K562 treated with DMSO at 1 percent for 48 hours (cell line): ENCODE results near the gene ADNP2. TPM values are rescaled to one million over a fixed set of nuclear protein-coding genes. Genes with fewer than 3 reads are reported as not detected.

ENCODE experiments used
- total RNA-seq: library from RNA; unstranded; fragments of 300-600 nt; gene quantifications from 2 replicates; pipeline ENCODE4 v1.2.3, GENCODE V29; 2022; ENCODE audit warnings: low replicate concordance; ENCODE audit errors: extremely low read depth

The ADNP2 gene, protein sequence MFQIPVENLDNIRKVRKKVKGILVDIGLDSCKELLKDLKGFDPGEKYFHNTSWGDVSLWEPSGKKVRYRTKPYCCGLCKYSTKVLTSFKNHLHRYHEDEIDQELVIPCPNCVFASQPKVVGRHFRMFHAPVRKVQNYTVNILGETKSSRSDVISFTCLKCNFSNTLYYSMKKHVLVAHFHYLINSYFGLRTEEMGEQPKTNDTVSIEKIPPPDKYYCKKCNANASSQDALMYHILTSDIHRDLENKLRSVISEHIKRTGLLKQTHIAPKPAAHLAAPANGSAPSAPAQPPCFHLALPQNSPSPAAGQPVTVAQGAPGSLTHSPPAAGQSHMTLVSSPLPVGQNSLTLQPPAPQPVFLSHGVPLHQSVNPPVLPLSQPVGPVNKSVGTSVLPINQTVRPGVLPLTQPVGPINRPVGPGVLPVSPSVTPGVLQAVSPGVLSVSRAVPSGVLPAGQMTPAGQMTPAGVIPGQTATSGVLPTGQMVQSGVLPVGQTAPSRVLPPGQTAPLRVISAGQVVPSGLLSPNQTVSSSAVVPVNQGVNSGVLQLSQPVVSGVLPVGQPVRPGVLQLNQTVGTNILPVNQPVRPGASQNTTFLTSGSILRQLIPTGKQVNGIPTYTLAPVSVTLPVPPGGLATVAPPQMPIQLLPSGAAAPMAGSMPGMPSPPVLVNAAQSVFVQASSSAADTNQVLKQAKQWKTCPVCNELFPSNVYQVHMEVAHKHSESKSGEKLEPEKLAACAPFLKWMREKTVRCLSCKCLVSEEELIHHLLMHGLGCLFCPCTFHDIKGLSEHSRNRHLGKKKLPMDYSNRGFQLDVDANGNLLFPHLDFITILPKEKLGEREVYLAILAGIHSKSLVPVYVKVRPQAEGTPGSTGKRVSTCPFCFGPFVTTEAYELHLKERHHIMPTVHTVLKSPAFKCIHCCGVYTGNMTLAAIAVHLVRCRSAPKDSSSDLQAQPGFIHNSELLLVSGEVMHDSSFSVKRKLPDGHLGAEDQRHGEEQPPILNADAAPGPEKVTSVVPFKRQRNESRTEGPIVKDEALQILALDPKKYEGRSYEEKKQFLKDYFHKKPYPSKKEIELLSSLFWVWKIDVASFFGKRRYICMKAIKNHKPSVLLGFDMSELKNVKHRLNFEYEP
- not detected in 2 replicates for total RNA-seq

DNA sequence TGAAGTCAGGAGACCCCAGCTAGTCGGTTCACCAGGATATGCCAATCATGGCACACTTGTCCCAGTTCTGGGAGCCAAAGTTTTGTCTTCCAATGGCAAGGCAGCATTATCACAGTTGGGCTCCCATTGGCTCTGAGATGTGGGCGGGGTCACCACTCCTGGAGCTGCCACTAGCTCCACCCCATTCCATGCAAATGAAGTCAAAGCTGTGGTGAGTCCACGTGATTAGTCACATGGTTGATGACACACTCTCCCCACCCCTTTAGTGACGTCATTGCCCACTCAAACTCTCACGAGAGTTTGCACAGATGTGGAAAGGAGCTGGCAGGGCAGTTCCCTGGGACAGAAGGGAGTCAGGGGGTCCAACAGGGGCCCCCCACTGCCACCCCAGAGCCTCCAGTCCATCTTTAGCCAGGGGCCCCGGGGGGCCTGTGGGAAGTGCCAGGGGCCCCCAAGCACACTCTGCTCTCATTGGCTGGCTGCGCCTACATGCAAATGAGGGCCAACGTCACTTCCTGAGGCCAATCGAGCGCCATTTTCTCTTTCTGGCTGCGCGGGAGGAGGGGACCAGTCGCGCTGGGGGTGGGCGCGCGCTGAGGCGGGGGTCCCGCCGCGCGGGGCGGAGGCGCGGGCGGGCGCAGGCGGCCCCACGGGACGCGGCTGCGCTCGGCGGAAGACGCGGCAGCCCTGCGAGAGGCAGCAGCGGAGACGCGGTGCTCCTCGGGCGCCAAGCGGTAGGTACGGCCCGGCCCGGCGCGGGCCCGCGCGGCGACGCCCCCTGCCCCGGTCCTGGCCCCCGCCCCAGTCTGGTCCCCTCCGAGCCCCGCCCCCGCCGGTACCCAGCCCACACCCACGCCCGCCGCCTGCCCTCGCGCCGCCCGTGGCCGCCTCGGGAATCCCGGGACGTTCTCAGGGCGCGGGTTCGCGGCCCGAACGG lies at the start of gene ADNP2:
Gene ADNP2 (plus strand): TSS at position 524 of the 937 bp plus-strand sequence. CDS start 8,281 bp downstream, outside the sequence.

Other genes with a start within 250 kb of the ADNP2 start
- gene SLC66A2, start 157.6 kb upstream of the ADNP2 start, total RNA-seq = not detected in 2 replicates
- gene HSBP1L1, start 144.6 kb upstream of the ADNP2 start, total RNA-seq = not detected in 2 replicates
- not detected in 2 replicates for gene TXNL4A, start 120.7 kb upstream of the ADNP2 start, total RNA-seq
- not detected in 2 replicates for gene RBFA, start 74.8 kb upstream of the ADNP2 start, total RNA-seq
- gene PARD6G, start 138.3 kb downstream of the ADNP2 start, total RNA-seq = not detected in 2 replicates